Measurements from ENCODE around the gene DMAP1.

GRCh38 chr1:44221769-44222168 lies 8.5 kb downstream of the DMAP1 start:
- TF ChIP-seq CTCF (conservative IDR thresholded peaks at IDR 0.05; ENCODE audit: low read depth in 2 of 2) (no peak), EZH2phosphoT487 (IDR thresholded peaks at IDR 0.05; ENCODE audit: unreplicated experiment) (no peak), POLR2AphosphoS5 (IDR thresholded peaks at IDR 0.05; ENCODE audit: low read depth) (no peak), EZH2 (IDR thresholded peaks at IDR 0.05; ENCODE audit: low read depth, unreplicated experiment) (no peak), NANOG (IDR thresholded peaks at IDR 0.05; ENCODE audit: borderline replicate concordance) (no peak)
- TF ChIP-seq, protein P1, sequence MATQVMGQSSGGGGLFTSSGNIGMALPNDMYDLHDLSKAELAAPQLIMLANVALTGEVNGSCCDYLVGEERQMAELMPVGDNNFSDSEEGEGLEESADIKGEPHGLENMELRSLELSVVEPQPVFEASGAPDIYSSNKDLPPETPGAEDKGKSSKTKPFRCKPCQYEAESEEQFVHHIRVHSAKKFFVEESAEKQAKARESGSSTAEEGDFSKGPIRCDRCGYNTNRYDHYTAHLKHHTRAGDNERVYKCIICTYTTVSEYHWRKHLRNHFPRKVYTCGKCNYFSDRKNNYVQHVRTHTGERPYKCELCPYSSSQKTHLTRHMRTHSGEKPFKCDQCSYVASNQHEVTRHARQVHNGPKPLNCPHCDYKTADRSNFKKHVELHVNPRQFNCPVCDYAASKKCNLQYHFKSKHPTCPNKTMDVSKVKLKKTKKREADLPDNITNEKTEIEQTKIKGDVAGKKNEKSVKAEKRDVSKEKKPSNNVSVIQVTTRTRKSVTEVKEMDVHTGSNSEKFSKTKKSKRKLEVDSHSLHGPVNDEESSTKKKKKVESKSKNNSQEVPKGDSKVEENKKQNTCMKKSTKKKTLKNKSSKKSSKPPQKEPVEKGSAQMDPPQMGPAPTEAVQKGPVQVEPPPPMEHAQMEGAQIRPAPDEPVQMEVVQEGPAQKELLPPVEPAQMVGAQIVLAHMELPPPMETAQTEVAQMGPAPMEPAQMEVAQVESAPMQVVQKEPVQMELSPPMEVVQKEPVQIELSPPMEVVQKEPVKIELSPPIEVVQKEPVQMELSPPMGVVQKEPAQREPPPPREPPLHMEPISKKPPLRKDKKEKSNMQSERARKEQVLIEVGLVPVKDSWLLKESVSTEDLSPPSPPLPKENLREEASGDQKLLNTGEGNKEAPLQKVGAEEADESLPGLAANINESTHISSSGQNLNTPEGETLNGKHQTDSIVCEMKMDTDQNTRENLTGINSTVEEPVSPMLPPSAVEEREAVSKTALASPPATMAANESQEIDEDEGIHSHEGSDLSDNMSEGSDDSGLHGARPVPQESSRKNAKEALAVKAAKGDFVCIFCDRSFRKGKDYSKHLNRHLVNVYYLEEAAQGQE (IDR thresholded peaks at IDR 0.05; ENCODE audit: unreplicated experiment) = no peak

All from GM23338 (cell line).